ENCODE measurements around the gene RFX3. TPM values are rescaled to one million over a fixed set of nuclear protein-coding genes. Genes with fewer than 3 reads are reported as not detected.

Gene RFX3
- total RNA-seq (17.8 TPM), polyA plus RNA-seq (ENCODE audit: insufficient read depth, low read depth, low replicate concordance) (1.6 TPM)
- long read RNA-seq, donor 1, result 0 reads
- long read RNA-seq, donor 2, full-length matches to known transcripts, result 1 of 1 reads
- long read RNA-seq, donor 2, partial matches to known transcripts, result 0 of 1 reads
- long read RNA-seq, donor 2, other reads (novel, unspliced or antisense), result 0 of 1 reads
- long read RNA-seq, donor 3, full-length matches to known transcripts, result 1 of 1 reads
- long read RNA-seq, donor 3, partial matches to known transcripts, result 0 of 1 reads
- long read RNA-seq, donor 3, other reads (novel, unspliced or antisense), result 0 of 1 reads
- long read RNA-seq, donor 4, result 0 reads
- long read RNA-seq, donor 5, result 0 reads
- long read RNA-seq, donor 6, full-length matches to known transcripts, result 2 of 2 reads
- long read RNA-seq, donor 6, partial matches to known transcripts, result 0 of 2 reads
- long read RNA-seq, donor 6, other reads (novel, unspliced or antisense), result 0 of 2 reads
- long read RNA-seq, donor 7, full-length matches to known transcripts, result 1 of 2 reads
- long read RNA-seq, donor 7, partial matches to known transcripts, result 0 of 2 reads
- long read RNA-seq, donor 7, other reads (novel, unspliced or antisense), result 1 of 2 reads
- long read RNA-seq, donor 8, result 0 reads
- long read RNA-seq, donor 9, result 0 reads
- long read RNA-seq, donor 10, result 0 reads

- FAIRE-seq, result no peak
Observed at GRCh38 chr9:3525836-3526164, at the start of gene RFX3. Gene RFX3, minus strand, starts transcription at chr9:3526001. Its CDS starts 130,413 bp downstream, at chr9:3395588.

GRCh38 chr9:3571500-3571899, 45.7 kb upstream of the RFX3 start:
- Histone ChIP-seq H3K9me3 (ENCODE audit: control insufficient read depth in 2 of 3, insufficient read depth in 1 of 3, low read length in 3 of 3) (no peaks in the 10 kb centered on the region), H3K27ac (ENCODE audit: low read depth in 2 of 2, low read length in 2 of 2) (no peak overlapping the region), H3K27me3 (ENCODE audit: control insufficient read depth, insufficient read depth, low read length) (no peaks in the 10 kb centered on the region), H3K36me3 (ENCODE audit: control insufficient read depth in 2 of 3, insufficient read depth in 3 of 3, low read length in 3 of 3) (no peaks in the 10 kb centered on the region), H3K4me1 (ENCODE audit: control insufficient read depth in 2 of 3, insufficient read depth in 2 of 3, low read depth in 1 of 3, low read length in 3 of 3) (no peaks in the 10 kb centered on the region), H3K9ac (ENCODE audit: low read length in 3 of 3) (no peak overlapping the region), H3K4me3 (ENCODE audit: low read length in 3 of 3) (no peak overlapping the region)
- intact Hi-C loops (cut with DNase I), result no loop called here
- FAIRE-seq (no peak), DNase-seq (no peak)
- no peak for TF ChIP-seq CTCF (IDR thresholded peaks at IDR 0.05; ENCODE audit: borderline replicate concordance, extremely low read depth, insufficient read depth)

More at GRCh38 chr9:3525836-3526164, at the start of gene RFX3:
- TF ChIP-seq CTCF (IDR thresholded peaks at IDR 0.05; ENCODE audit: borderline replicate concordance, extremely low read depth, insufficient read depth), result peak; percentile 41
- Histone ChIP-seq H3K36me3 (ENCODE audit: control insufficient read depth in 2 of 3, insufficient read depth in 3 of 3, low read length in 3 of 3) (no peaks in the 10 kb centered on the region), H3K4me3 (ENCODE audit: low read length in 3 of 3) (peak within 1 kb of the TSS; percentile 95 to 99 (median 96)), H3K27me3 (ENCODE audit: control insufficient read depth, insufficient read depth, low read length) (no peaks in the 10 kb centered on the region), H3K4me1 (ENCODE audit: control insufficient read depth in 2 of 3, insufficient read depth in 2 of 3, low read depth in 1 of 3, low read length in 3 of 3) (peaks cover 0 to 9% (median 6%) of the 10 kb centered on the region in 3 donors), H3K27ac (ENCODE audit: low read depth in 2 of 2, low read length in 2 of 2) (peak within 1 kb of the TSS; percentile 100), H3K9me3 (ENCODE audit: control insufficient read depth in 2 of 3, insufficient read depth in 1 of 3, low read length in 3 of 3) (no peaks in the 10 kb centered on the region), H3K9ac (ENCODE audit: low read length in 3 of 3) (peak within 1 kb of the TSS; percentile 99 to 100 (median 100))
- peak; percentile 95 to 98 (median 97) for DNase-seq
- intact Hi-C loops (cut with DNase I), result no loop called here

GRCh38 chr9:3569529-3569928, 43.7 kb upstream of the RFX3 start:
- Histone ChIP-seq H3K36me3 (ENCODE audit: control insufficient read depth in 2 of 3, insufficient read depth in 3 of 3, low read length in 3 of 3) (no peaks in the 10 kb centered on the region), H3K9ac (ENCODE audit: low read length in 3 of 3) (no peak overlapping the region), H3K4me1 (ENCODE audit: control insufficient read depth in 2 of 3, insufficient read depth in 2 of 3, low read depth in 1 of 3, low read length in 3 of 3) (no peaks in the 10 kb centered on the region), H3K9me3 (ENCODE audit: control insufficient read depth in 2 of 3, insufficient read depth in 1 of 3, low read length in 3 of 3) (no peaks in the 10 kb centered on the region), H3K27me3 (ENCODE audit: control insufficient read depth, insufficient read depth, low read length) (no peaks in the 10 kb centered on the region), H3K27ac (ENCODE audit: low read depth in 2 of 2, low read length in 2 of 2) (no peak overlapping the region), H3K4me3 (ENCODE audit: low read length in 3 of 3) (no peak overlapping the region)
- DNase-seq (no peak), FAIRE-seq (no peak)
- no peak for TF ChIP-seq CTCF (IDR thresholded peaks at IDR 0.05; ENCODE audit: borderline replicate concordance, extremely low read depth, insufficient read depth)
- intact Hi-C loops (cut with DNase I), result no loop called here
